ENCODE measurements around the gene PPP5C.

GRCh38 chr19:46350758-46351159 is 3.9 kb downstream of the PPP5C start:
- no peak for TF ChIP-seq EZH2phosphoT487 (conservative IDR thresholded peaks at IDR 0.05; ENCODE audit: low read length)
- no peak for TF ChIP-seq CTCF (IDR thresholded peaks at IDR 0.05; ENCODE audit: insufficient read depth, low read length, poor library complexity, severe bottlenecking)

Measured in SU-DHL-6 (cell line).